H1 (cell line): ENCODE data around the gene ZNF385C.

Source experiments
- CHD1 ChIP-seq: IDR thresholded peaks from 2 replicates; pipeline ENCODE4 v1.6.1; 2012; ENCODE audit warnings: low read depth, low read length, improper control_type of control experiment
- CHD2 ChIP-seq: IDR thresholded peaks from 2 replicates; pipeline ENCODE4 v1.6.1; 2012; ENCODE audit warnings: low read length, improper control_type of control experiment
- FOSL1 ChIP-seq: IDR thresholded peaks from 2 replicates; pipeline ENCODE4 v1.6.1; 2011; ENCODE audit warnings: mild to moderate bottlenecking, low read depth, low read length, moderate library complexity; ENCODE audit not compliant: insufficient read depth
- JUND ChIP-seq: IDR thresholded peaks from 2 replicates; pipeline ENCODE4 v1.6.1; 2011; ENCODE audit warnings: mild to moderate bottlenecking, improper control_type of control experiment, low read length
- POLR2A ChIP-seq, 2 experiments: IDR thresholded peaks; 1 replicate in 1 of 2; 2 replicates in 1 of 2; pipeline ENCODE4 v1.6.1; 2011; ENCODE audit warnings: low read depth in 2 of 2, low read length in 2 of 2, mild to moderate bottlenecking in 2 of 2; ENCODE audit errors: control extremely low read depth in 1 of 2
- POLR2AphosphoS5 ChIP-seq: IDR thresholded peaks from 2 replicates; pipeline ENCODE4 v1.6.1; 2011; ENCODE audit warnings: low read depth, low read length
- SUZ12 ChIP-seq: fragments of 200-600 bp; sonication (generic); IDR thresholded peaks from 2 replicates; pipeline ENCODE4 v1.6.1; 2012; ENCODE audit warnings: mild to moderate bottlenecking, inconsistent platforms, low read length, moderate library complexity, mixed read lengths
- TF ChIP-seq, protein P1 (sequence below): IDR thresholded peaks from 2 replicates; pipeline ENCODE4 v1.6.1; 2012; ENCODE audit warnings: low read length, inconsistent platforms
- TF ChIP-seq, protein P2 (sequence below), 3 experiments: IDR thresholded peaks; 1 replicate in 2 of 3; 2 replicates in 1 of 3; pipeline versions ENCODE4 v1.5.1 to v1.6.1; 2011; ENCODE audit warnings: low read length in 3 of 3, mild to moderate bottlenecking in 3 of 3, inconsistent platforms in 2 of 3, low read depth in 1 of 3, moderate library complexity in 1 of 3; ENCODE audit not compliant: insufficient read depth in 1 of 3; ENCODE audit errors: control extremely low read depth in 1 of 3
- TF ChIP-seq, protein P3 (sequence below): IDR thresholded peaks from 2 replicates; pipeline ENCODE4 v1.6.1; 2011; ENCODE audit warnings: low read length, improper control_type of control experiment

DNA sequence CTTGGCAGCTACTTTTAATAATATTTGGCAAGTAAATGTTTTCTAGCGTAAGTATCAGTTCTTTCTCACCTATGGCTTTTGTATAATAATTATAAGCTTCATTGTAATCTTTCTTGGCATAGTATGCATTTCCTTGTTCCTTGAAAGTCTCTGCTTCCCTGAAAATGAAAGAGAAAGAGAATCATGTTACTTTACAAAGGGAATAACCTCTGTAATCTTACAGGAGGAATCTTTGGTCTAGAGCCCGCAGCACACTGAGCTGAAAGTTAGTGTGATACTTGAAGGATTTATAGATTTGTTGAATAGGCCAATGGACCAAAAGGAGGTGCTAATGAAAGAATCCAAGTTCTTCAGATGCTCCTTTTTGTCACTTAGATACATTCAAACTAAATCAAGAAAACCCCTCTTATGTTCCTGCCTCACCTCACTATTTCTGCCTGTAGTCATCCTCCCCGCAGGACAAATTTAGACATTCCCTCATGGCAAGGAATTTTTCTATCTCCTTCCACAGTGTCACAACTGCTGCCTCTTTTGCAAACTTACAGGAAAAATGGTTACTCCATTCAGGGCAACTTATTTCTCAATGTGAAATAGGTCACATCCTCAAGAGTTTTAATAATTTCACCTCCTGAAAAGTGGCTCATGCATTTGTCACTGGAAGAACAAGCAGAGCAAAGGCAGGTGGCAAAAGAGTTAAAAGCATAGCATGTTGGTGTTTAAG, 97.7 kb downstream of the ZNF385C start:
- TF ChIP-seq POLR2A (IDR thresholded peaks at IDR 0.05; ENCODE audit: control extremely low read depth in 1 of 2, low read depth in 2 of 2, low read length in 2 of 2) (no peak), SUZ12 (no peak), CHD2 (no peak), POLR2AphosphoS5 (no peak), JUND (no peak), FOSL1 (no peak), CHD1 (no peak)
- TF ChIP-seq, protein P1, sequence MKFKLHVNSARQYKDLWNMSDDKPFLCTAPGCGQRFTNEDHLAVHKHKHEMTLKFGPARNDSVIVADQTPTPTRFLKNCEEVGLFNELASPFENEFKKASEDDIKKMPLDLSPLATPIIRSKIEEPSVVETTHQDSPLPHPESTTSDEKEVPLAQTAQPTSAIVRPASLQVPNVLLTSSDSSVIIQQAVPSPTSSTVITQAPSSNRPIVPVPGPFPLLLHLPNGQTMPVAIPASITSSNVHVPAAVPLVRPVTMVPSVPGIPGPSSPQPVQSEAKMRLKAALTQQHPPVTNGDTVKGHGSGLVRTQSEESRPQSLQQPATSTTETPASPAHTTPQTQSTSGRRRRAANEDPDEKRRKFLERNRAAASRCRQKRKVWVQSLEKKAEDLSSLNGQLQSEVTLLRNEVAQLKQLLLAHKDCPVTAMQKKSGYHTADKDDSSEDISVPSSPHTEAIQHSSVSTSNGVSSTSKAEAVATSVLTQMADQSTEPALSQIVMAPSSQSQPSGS = no peak
- TF ChIP-seq, protein P2, sequence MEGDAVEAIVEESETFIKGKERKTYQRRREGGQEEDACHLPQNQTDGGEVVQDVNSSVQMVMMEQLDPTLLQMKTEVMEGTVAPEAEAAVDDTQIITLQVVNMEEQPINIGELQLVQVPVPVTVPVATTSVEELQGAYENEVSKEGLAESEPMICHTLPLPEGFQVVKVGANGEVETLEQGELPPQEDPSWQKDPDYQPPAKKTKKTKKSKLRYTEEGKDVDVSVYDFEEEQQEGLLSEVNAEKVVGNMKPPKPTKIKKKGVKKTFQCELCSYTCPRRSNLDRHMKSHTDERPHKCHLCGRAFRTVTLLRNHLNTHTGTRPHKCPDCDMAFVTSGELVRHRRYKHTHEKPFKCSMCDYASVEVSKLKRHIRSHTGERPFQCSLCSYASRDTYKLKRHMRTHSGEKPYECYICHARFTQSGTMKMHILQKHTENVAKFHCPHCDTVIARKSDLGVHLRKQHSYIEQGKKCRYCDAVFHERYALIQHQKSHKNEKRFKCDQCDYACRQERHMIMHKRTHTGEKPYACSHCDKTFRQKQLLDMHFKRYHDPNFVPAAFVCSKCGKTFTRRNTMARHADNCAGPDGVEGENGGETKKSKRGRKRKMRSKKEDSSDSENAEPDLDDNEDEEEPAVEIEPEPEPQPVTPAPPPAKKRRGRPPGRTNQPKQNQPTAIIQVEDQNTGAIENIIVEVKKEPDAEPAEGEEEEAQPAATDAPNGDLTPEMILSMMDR (IDR thresholded peaks at IDR 0.05; ENCODE audit: control extremely low read depth in 1 of 3, insufficient read depth in 1 of 3, low read depth in 1 of 3, low read length in 3 of 3) = no peak
- TF ChIP-seq, protein P3, sequence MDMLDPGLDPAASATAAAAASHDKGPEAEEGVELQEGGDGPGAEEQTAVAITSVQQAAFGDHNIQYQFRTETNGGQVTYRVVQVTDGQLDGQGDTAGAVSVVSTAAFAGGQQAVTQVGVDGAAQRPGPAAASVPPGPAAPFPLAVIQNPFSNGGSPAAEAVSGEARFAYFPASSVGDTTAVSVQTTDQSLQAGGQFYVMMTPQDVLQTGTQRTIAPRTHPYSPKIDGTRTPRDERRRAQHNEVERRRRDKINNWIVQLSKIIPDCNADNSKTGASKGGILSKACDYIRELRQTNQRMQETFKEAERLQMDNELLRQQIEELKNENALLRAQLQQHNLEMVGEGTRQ = no peak
